Smooth muscle cell (in vitro differentiated cells): ENCODE data around the gene TUBE1. TPM values are rescaled to one million over a fixed set of nuclear protein-coding genes. Genes with fewer than 3 reads are reported as not detected.

Source experiments
- DNase-seq: peaks from one replicate; lab custom pipeline; 2025; ENCODE audit not compliant: unreplicated experiment; lab: John Stamatoyannopoulos, UW
- H2AFZ ChIP-seq: fragments of 200-600 bp; sonication (generic); 2 replicates; pipeline ENCODE4 v1.6.0; 2016; ENCODE audit warnings: antibody characterized with exemption, low read depth, mild to moderate bottlenecking
- H3F3A ChIP-seq: fragments of 200-600 bp; sonication (generic); 2 replicates; pipeline ENCODE4 v1.6.0; 2017; ENCODE audit warnings: antibody characterized with exemption, low read depth
- H3K27ac ChIP-seq: fragments of 200-600 bp; sonication (generic); 2 replicates; pipeline ENCODE4 v1.5.1; 2016; ENCODE audit warnings: low read depth, mild to moderate bottlenecking
- H3K27me3 ChIP-seq: fragments of 200-600 bp; sonication (generic); 2 replicates; pipeline ENCODE4 v1.6.1; 2016; ENCODE audit warnings: low read depth, mild to moderate bottlenecking
- H3K36me3 ChIP-seq: fragments of 200-600 bp; sonication (generic); 2 replicates; pipeline ENCODE4 v1.5.1; 2016; ENCODE audit warnings: low read depth
- H3K4me1 ChIP-seq: fragments of 200-600 bp; sonication (generic); 2 replicates; pipeline ENCODE4 v1.5.1; 2016; ENCODE audit warnings: low read depth
- H3K4me2 ChIP-seq: fragments of 200-600 bp; sonication (generic); 2 replicates; pipeline ENCODE4 v1.6.0; 2016; ENCODE audit warnings: mild to moderate bottlenecking
- H3K4me3 ChIP-seq: fragments of 200-600 bp; sonication (generic); 2 replicates; pipeline ENCODE4 v1.5.1; 2016; ENCODE audit warnings: mild to moderate bottlenecking
- H3K79me2 ChIP-seq: fragments of 200-600 bp; sonication (generic); 2 replicates; pipeline ENCODE4 v1.6.0; 2016; ENCODE audit warnings: low read depth, mild to moderate bottlenecking
- H3K9ac ChIP-seq: fragments of 200-600 bp; sonication (generic); 2 replicates; pipeline ENCODE4 v1.6.0; 2016; ENCODE audit warnings: low read depth
- H3K9me3 ChIP-seq: fragments of 200-600 bp; sonication (generic); replicated peaks from 2 replicates; pipeline ENCODE4 v1.5.1; 2016; ENCODE audit warnings: low read depth
- H4K20me1 ChIP-seq: fragments of 200-600 bp; sonication (generic); 2 replicates; pipeline ENCODE4 v1.6.0; 2016; ENCODE audit warnings: low read depth
- WGBS: methylation state at CpG from one replicate; pipeline ENCODE4 v1.1.7; 2016; ENCODE audit warnings: low lambda C conversion rate; 5-methylcytosine and 5-hydroxymethylcytosine counted together
- polyA plus RNA-seq: library from polyadenylated mRNA; unstranded; fragments of >200 nt; fragmentation: Nextera tagmentation; extraction: Ambion mirVana; gene quantifications from 2 replicates; pipeline ENCODE4 v1.2.1, GENCODE V29; 2016
- total RNA-seq: library from RNA; depleted of rRNA; stranded (reverse); fragments of >200 nt; gene quantifications from 2 replicates; pipeline ENCODE4 v1.2.3, GENCODE V29; 2014
- TF ChIP-seq, protein P1 (sequence below): fragments of 200-600 bp; sonication (generic); IDR thresholded peaks from 2 replicates; pipeline ENCODE4 v1.5.1; 2017; ENCODE audit warnings: borderline replicate concordance, mild to moderate bottlenecking, antibody characterized with exemption; ENCODE audit not compliant: insufficient read depth, poor library complexity, severe bottlenecking

TUBE1 gene
- total and polyA plus RNA-seq, 2 experiments from 2014 or later, result 9.9 to 11.6 TPM

DNA sequence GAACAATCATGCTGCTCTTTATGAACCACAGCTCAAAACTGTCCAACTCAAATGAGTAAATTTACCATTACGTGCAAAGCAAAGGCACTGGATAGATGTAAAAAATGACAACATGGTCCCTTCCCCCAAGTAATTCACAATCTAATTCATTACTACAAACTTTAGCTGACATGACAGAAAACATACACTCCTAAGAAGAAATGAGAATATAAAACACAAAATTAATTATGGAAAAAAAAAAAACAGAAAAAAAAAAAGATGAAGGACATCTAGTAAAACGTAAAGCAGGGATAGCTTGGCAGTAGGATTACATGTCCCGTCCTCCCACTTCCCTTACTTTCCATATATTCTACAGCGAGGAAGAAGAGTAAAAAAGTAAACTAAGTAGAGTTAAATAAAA, 5.7 kb downstream of the TUBE1 start:
- Histone ChIP-seq H3K79me2 (no peaks in the 10 kb centered on the region), H3K4me3 (no peak overlapping the region), H3K4me1 (peaks cover 6% of the 10 kb centered on the region), H3F3A (no peaks in the 10 kb centered on the region), H2AFZ (no peak overlapping the region), H3K9me3 (no peaks in the 10 kb centered on the region), H4K20me1 (no peaks in the 10 kb centered on the region), H3K36me3 (peaks cover 13% of the 10 kb centered on the region), H3K9ac (no peak overlapping the region), H3K4me2 (no peak overlapping the region), H3K27ac (no peak overlapping the region), H3K27me3 (no peaks in the 10 kb centered on the region)
- DNase-seq, result no peak
- TF ChIP-seq, protein P1, sequence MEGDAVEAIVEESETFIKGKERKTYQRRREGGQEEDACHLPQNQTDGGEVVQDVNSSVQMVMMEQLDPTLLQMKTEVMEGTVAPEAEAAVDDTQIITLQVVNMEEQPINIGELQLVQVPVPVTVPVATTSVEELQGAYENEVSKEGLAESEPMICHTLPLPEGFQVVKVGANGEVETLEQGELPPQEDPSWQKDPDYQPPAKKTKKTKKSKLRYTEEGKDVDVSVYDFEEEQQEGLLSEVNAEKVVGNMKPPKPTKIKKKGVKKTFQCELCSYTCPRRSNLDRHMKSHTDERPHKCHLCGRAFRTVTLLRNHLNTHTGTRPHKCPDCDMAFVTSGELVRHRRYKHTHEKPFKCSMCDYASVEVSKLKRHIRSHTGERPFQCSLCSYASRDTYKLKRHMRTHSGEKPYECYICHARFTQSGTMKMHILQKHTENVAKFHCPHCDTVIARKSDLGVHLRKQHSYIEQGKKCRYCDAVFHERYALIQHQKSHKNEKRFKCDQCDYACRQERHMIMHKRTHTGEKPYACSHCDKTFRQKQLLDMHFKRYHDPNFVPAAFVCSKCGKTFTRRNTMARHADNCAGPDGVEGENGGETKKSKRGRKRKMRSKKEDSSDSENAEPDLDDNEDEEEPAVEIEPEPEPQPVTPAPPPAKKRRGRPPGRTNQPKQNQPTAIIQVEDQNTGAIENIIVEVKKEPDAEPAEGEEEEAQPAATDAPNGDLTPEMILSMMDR, result no peak
- WGBS, result 95% methylated on average over 4 of the region's 4 CpGs

DNA sequence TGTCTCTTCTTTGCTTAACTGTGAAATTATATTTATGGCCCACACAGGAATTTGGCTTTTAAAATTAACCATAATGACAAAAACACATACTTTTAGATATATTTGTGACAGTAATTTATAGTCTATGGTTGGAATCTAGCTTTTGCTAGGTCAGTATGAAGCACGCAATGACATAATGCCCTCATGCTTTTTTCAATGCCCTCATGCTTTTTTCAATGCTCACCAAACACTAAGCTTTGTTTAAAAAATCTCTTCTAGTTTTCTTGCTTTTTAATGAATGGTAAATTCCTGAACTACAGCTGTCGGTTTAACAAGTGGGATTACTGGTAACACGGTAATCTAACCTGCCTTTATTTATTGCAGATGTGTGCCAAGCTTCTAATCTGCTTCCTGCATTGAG, 20.7 kb downstream of the TUBE1 start:
- TF ChIP-seq, protein P1, result no peak
- 79% methylated on average over 3 of the region's 3 CpGs for WGBS
- no peak overlapping the region for H3K9ac ChIP-seq
- no peaks in the 10 kb centered on the region for H3K9me3 ChIP-seq
- H3K27ac ChIP-seq, result no peak overlapping the region
- H3K4me2 ChIP-seq, result no peak overlapping the region
- H2AFZ ChIP-seq, result no peak overlapping the region
- no peaks in the 10 kb centered on the region for H4K20me1 ChIP-seq
- H3K36me3 ChIP-seq, result no peaks in the 10 kb centered on the region
- no peak overlapping the region for H3K4me3 ChIP-seq
- no peaks in the 10 kb centered on the region for H3K79me2 ChIP-seq
- no peaks in the 10 kb centered on the region for H3K4me1 ChIP-seq
- no peaks in the 10 kb centered on the region for H3K27me3 ChIP-seq
- peaks cover 5% of the 10 kb centered on the region for H3F3A ChIP-seq
- no peak for DNase-seq

DNA sequence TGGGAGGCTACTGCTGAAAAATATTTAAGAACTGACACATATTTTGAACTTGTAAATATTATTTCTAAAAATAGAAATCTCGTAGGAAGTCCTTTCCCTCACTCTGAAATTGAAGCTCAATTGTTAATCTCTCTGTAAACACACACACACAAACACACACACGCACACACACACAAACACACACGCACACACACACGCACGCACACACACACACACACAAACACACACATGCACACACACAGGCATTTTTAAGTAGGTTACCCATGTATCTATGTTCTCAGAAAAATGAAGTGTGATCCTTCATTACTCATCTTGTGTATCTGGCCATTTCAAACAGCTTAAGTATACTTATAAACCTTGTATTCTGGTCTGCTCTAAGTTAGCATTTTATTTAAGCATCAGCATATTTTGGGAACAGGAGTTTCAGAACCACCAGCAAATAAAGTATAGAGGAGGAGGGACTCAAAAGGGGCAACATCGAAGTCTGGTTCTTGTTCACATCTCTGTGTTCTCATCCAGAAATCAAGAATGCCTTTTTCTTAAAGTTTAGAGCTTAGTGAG, 21.8 kb downstream of the TUBE1 start:
- WGBS, result 79% methylated on average over 6 of the region's 6 CpGs
- Histone ChIP-seq H2AFZ (no peak overlapping the region), H3K4me2 (peak overlapping the region; percentile 30), H3K4me3 (no peak overlapping the region), H3K36me3 (no peaks in the 10 kb centered on the region), H3K79me2 (no peaks in the 10 kb centered on the region), H3K9me3 (no peaks in the 10 kb centered on the region), H3K27ac (no peak overlapping the region), H3K4me1 (no peaks in the 10 kb centered on the region), H3F3A (peaks cover 5% of the 10 kb centered on the region), H3K9ac (no peak overlapping the region), H4K20me1 (no peaks in the 10 kb centered on the region), H3K27me3 (no peaks in the 10 kb centered on the region)
- TF ChIP-seq, protein P1, result no peak
- DNase-seq, result no peak

DNA sequence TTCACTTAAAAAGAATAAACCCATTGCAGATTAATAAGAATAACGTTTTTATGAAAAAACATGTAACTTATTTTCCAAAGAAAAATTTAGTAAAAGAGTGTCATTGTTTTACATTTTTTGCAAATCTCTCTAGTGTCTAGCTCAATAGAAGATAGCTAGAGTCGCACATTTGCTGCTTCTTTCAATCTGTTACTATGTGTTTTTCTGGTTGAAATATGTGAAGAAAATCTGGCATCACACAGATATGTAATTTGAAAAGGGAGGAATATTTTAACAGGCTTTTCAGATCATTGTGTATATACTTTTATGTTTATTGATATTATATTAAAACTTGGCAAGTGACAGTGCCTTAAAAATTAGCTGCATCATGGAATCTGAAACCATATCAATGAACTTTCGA, 24.3 kb downstream of the TUBE1 start:
- WGBS, result 84% methylated on average over 3 of the region's 3 CpGs
- TF ChIP-seq, protein P1, result no peak

More for the DNA sequence above, 24.3 kb downstream of the TUBE1 start:
- H3K27ac ChIP-seq, result no peak overlapping the region
- H3K79me2 ChIP-seq, result no peaks in the 10 kb centered on the region
- DNase-seq, result no peak
- H3K36me3 ChIP-seq, result no peaks in the 10 kb centered on the region
- H4K20me1 ChIP-seq, result no peaks in the 10 kb centered on the region
- no peak overlapping the region for H3K9ac ChIP-seq
- no peak overlapping the region for H3K4me2 ChIP-seq
- H3K27me3 ChIP-seq, result peaks cover 2% of the 10 kb centered on the region
- H2AFZ ChIP-seq, result no peak overlapping the region
- no peaks in the 10 kb centered on the region for H3K9me3 ChIP-seq
- H3K4me1 ChIP-seq, result no peaks in the 10 kb centered on the region
- peaks cover 5% of the 10 kb centered on the region for H3F3A ChIP-seq
- no peak overlapping the region for H3K4me3 ChIP-seq
